ENCODE measurements around the gene ISG20L2. TPM values are rescaled to one million over a fixed set of nuclear protein-coding genes. Genes with fewer than 3 reads are reported as not detected.
A peak's percentile ranks its signal among the peaks of the same experiment; 100 is the strongest.

ISG20L2 gene
- polyA plus RNA-seq, 2 of the 4 experiments (the other 2 are of a cell fraction): 29.6 to 42.5 TPM

DNA sequence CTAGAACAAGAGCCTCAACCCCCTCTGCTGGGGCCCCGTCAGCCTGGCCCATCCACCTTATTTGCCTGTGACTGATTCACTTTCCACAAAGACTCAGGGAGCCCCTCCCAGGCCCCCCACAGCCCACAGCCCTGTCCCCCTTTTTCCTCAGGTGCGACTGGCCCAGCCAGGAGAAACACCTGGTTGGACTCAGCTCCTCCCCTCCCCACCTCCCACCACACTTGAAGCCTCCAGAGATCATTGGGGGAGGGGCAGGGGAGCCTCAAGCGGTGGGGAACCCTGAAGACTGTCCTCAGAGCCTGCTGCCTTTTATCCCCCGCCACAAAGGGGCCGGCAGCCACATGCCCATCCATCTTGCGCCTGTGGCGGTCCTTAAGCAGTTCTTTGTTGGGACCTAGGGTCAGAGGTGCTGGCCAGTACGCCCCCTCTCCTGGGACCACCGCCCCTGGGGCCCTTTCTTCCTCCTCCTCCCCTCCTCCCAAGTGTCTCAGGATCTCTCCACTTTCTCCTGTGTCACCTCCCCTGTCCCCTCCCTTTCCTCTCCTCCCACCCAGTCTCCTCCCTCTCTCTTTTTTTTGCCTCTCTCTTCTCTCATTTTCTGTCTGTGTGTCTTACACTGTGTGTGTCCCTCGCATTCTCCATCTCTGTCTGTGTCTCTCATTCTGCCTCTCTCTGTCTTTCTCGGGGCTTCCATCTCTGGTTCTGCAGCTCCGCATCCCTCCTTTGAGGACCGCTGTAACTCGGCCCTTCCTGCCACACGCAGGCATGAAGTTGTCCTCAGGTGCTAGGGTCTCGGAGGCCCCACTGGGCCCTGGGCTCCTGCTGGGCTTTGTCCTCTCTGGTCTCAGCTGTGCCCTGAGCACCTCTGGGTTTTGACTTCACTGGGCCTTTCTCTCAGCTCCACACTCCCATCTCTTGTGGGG is 35.4 kb downstream of the ISG20L2 start:
- TF ChIP-seq KDM1A (IDR thresholded peaks at IDR 0.05; ENCODE audit: low read depth): no peak
- no peak for TF ChIP-seq FOSL2 (IDR thresholded peaks at IDR 0.05)
- no peak for TF ChIP-seq FOSL2 (CRISPR knock-in tag; IDR thresholded peaks at IDR 0.05)
- TF ChIP-seq CBX2 (IDR thresholded peaks at IDR 0.05; ENCODE audit: borderline replicate concordance, low read depth): no peak
- TF ChIP-seq, protein P1, sequence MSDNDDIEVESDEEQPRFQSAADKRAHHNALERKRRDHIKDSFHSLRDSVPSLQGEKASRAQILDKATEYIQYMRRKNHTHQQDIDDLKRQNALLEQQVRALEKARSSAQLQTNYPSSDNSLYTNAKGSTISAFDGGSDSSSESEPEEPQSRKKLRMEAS (IDR thresholded peaks at IDR 0.05): no peak
- no peak for TF ChIP-seq ZC3H11A (IDR thresholded peaks at IDR 0.05)
- TF ChIP-seq ESRRA (IDR thresholded peaks at IDR 0.05; ENCODE audit: borderline replicate concordance, low read length): no peak
- no peak for TF ChIP-seq RCOR1 (IDR thresholded peaks at IDR 0.05; ENCODE audit: low read depth, low read length)
- no peaks in the 10 kb centered on the region for H3K9me3 ChIP-seq
- FAIRE-seq: no peak
- peak overlapping the region; percentile 46 for H3K4me2 ChIP-seq
- H3K4me1 ChIP-seq: peaks cover 44% of the 10 kb centered on the region
- DNase-seq (ENCODE audit: low read depth in 1 of 2, low spot score in 1 of 2): no peak
- 76% methylated on average over 15 of the region's 16 CpGs for WGBS (ENCODE audit: missing lambda C conversion rate)
- ATAC-seq: no peak
- POLR2A ChIA-PET: interaction anchor here (0.9 kb wide), 1 partner anchor 18 kb away, joined by 3 read pairs; no protein-coding TSS in a partner anchor
- H3K4me3 ChIP-seq: no peak overlapping the region
- CTCF ChIA-PET: interaction anchor here (1.1 to 52.1 kb wide), 9 partner anchors 9 to 229 kb away, joined by 3 to 2258 read pairs (median 9); partner anchors contain the start of genes CRABP2, HAPLN2, INSRR and ISG20L2
- H3K27ac ChIP-seq: peak overlapping the region in 1 of 2 experiments; percentile 63; a peak in 3 of 6 replicates

DNA sequence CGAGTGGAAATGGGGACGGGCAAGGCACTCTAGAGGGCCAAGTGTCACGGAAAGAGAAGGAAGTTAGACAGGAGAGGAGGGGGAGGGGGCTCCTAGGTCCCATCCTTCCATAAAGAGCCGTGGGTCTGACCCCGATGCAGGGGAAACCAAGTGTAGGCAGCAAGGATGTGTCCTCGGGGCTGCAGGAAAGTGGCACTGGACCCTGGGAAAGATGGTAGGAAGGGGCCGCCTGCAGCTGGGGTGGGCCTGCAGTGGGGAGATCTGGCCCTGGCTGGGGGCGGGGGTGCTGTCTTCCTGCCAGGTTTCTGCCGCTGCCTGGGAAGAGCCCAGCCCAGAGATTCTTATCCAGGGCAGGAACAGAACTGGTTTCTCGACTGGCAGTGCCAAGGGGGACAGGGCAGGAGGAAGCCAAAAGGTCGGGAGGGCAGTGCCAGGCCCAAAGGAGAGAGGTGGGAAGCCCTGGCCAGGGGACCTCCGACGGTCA is 36.1 kb downstream of the ISG20L2 start:
- DNase-seq (ENCODE audit: low read depth in 1 of 2, low spot score in 1 of 2): no peak
- WGBS (ENCODE audit: missing lambda C conversion rate): 56% methylated on average over 13 of the region's 13 CpGs
- POLR2A ChIA-PET: interaction anchor here (1.1 kb wide), 1 partner anchor 36 kb away, joined by 8 read pairs; the partner anchor contains the start of genes ISG20L2 and METTL25B
- H3K4me3 ChIP-seq: no peak overlapping the region
- ATAC-seq: no peak
- H3K9me3 ChIP-seq: no peaks in the 10 kb centered on the region
- peak overlapping the region; percentile 46 for H3K4me2 ChIP-seq
- peaks cover 44% of the 10 kb centered on the region for H3K4me1 ChIP-seq
- CTCF ChIA-PET: interaction anchor here (1.0 to 52.1 kb wide), 8 partner anchors 16 to 196 kb away, joined by 3 to 2258 read pairs (median 84); partner anchors contain the start of genes CRABP2, HAPLN2, INSRR and ISG20L2
- no peak for FAIRE-seq
- TF ChIP-seq KDM5A (IDR thresholded peaks at IDR 0.05): no peak
- no peak for TF ChIP-seq RAD21 (conservative IDR thresholded peaks at IDR 0.05 in 1 of 2, IDR thresholded peaks at IDR 0.05 in 1 of 2)
- TF ChIP-seq, protein P1 (IDR thresholded peaks at IDR 0.05): no peak
- TF ChIP-seq EHMT2 (IDR thresholded peaks at IDR 0.05; ENCODE audit: low read depth): no peak
- no peak for TF ChIP-seq TP53 (CRISPR knock-in tag; IDR thresholded peaks at IDR 0.05)
- no peak for TF ChIP-seq JUNB (IDR thresholded peaks at IDR 0.05)
- H3K27ac ChIP-seq: peak overlapping the region in 1 of 2 experiments; percentile 63; a peak in 3 of 6 replicates

DNA sequence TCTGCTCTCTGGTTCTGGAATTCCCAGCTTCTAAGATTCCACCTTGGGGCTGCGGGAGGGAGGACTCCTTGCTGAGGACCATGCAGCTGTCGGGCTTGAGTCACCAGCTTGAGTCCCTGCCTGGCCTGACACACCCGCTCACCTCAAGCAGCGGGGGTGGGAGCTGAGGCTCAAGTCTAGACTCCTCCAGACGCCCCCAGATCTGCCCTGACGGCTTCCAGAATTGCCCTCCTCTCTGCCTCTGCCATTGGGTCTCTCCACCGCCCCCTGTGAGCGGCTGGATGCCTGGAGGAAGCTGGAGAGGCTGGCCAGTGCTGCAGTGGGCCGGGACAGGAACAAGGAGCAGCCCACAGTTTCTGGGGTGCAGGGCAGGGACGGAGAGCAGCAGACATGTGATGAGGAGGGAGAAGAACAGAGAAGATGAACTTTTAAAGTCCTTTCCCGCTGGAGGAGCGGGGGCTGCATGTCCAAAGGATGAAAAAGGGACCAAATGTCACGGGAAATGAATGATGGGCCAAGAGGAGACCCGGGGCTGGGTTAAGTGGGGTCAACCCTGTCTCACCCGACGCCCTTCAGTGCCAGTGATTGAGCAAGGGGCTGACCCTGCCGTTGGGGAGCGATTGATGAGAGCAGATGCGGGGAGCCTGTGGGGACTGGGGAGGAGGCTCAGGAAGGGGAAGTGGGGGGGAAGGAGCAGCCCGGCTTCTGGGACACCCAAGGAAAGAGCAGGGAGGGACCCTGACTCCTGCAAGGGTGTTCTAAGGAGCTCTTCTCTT is 36.7 kb downstream of the ISG20L2 start:
- POLR2A ChIA-PET: interaction anchor here (1.1 kb wide), 1 partner anchor 37 kb away, joined by 8 read pairs; the partner anchor contains the start of genes ISG20L2 and METTL25B
- 46% methylated on average over 19 of the region's 20 CpGs for WGBS (ENCODE audit: missing lambda C conversion rate)
- peak overlapping the region in 1 of 2 experiments; percentile 63; a peak in 3 of 6 replicates for H3K27ac ChIP-seq
- no peak for FAIRE-seq
- TF ChIP-seq, protein P2, sequence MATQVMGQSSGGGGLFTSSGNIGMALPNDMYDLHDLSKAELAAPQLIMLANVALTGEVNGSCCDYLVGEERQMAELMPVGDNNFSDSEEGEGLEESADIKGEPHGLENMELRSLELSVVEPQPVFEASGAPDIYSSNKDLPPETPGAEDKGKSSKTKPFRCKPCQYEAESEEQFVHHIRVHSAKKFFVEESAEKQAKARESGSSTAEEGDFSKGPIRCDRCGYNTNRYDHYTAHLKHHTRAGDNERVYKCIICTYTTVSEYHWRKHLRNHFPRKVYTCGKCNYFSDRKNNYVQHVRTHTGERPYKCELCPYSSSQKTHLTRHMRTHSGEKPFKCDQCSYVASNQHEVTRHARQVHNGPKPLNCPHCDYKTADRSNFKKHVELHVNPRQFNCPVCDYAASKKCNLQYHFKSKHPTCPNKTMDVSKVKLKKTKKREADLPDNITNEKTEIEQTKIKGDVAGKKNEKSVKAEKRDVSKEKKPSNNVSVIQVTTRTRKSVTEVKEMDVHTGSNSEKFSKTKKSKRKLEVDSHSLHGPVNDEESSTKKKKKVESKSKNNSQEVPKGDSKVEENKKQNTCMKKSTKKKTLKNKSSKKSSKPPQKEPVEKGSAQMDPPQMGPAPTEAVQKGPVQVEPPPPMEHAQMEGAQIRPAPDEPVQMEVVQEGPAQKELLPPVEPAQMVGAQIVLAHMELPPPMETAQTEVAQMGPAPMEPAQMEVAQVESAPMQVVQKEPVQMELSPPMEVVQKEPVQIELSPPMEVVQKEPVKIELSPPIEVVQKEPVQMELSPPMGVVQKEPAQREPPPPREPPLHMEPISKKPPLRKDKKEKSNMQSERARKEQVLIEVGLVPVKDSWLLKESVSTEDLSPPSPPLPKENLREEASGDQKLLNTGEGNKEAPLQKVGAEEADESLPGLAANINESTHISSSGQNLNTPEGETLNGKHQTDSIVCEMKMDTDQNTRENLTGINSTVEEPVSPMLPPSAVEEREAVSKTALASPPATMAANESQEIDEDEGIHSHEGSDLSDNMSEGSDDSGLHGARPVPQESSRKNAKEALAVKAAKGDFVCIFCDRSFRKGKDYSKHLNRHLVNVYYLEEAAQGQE (IDR thresholded peaks at IDR 0.05): no peak
- TF ChIP-seq SREBF2 (IDR thresholded peaks at IDR 0.05): no peak
- no peak for TF ChIP-seq EHMT2 (IDR thresholded peaks at IDR 0.05; ENCODE audit: low read depth)
- no peak for TF ChIP-seq FOSB (CRISPR knock-in tag; IDR thresholded peaks at IDR 0.05)
- no peak for TF ChIP-seq MYC (IDR thresholded peaks at IDR 0.05; ENCODE audit: borderline replicate concordance, low read length)
- TF ChIP-seq RNF2 (IDR thresholded peaks at IDR 0.05; ENCODE audit: borderline replicate concordance, low read depth): no peak
- TF ChIP-seq NPAS2 (CRISPR knock-in tag; IDR thresholded peaks at IDR 0.05; ENCODE audit: borderline replicate concordance): no peak
- TF ChIP-seq RARB (CRISPR knock-in tag; IDR thresholded peaks at IDR 0.05): no peak
- no peak for TF ChIP-seq BHLHE40 (IDR thresholded peaks at IDR 0.05; ENCODE audit: low read depth, low read length)
- no peak for TF ChIP-seq ZFP36 (IDR thresholded peaks at IDR 0.05; ENCODE audit: borderline replicate concordance, partially characterized antibody)
- TF ChIP-seq JUNB (IDR thresholded peaks at IDR 0.05): no peak
- TF ChIP-seq EHF (CRISPR knock-in tag; IDR thresholded peaks at IDR 0.05): no peak
- no peak for TF ChIP-seq PHF8 (IDR thresholded peaks at IDR 0.05; ENCODE audit: borderline replicate concordance, low read depth)
- H3K4me1 ChIP-seq: peaks cover 45% of the 10 kb centered on the region
- no peaks in the 10 kb centered on the region for H3K9me3 ChIP-seq
- ATAC-seq: peak; percentile 20 to 47; a peak in 5 of 6 replicates
- CTCF ChIA-PET: interaction anchor here (0.9 to 52.1 kb wide), 14 partner anchors 16 to 333 kb away, joined by 3 to 2258 read pairs (median 12); partner anchors contain the start of genes CRABP2, HAPLN2, HDGF and INSRR
- no peak overlapping the region for H3K4me3 ChIP-seq
- peak in 1 of 2 experiments; percentile 52 for DNase-seq (ENCODE audit: low read depth in 1 of 2, low spot score in 1 of 2)
- H3K4me2 ChIP-seq: peak overlapping the region; percentile 25

Measured in A549 (cell line).